Liver (tissue), 9 donors: ENCODE results near the gene MUC13. TPM values are rescaled to one million over a fixed set of nuclear protein-coding genes. Genes with fewer than 3 reads are reported as not detected.

Experiments used
- DNase-seq: peaks from one replicate; pipeline ENCODE4 v3.0.0-alpha.2; 2017; ENCODE audit warnings: low spot score
- H3K27ac ChIP-seq, 2 donors: one replicate each; pipeline ENCODE4 v1.7.0; 2013; ENCODE audit warnings: inconsistent platforms in 2 of 2, low read length in 2 of 2, control low read depth in 1 of 2, low read depth in 1 of 2, mild to moderate bottlenecking in 1 of 2
- H3K27me3 ChIP-seq, 4 donors: one replicate each; pipeline versions ENCODE4 v1.6.1 to v1.7.0; 2013; ENCODE audit warnings: low read length in 3 of 4, inconsistent platforms in 1 of 4, mild to moderate bottlenecking in 1 of 4, moderate library complexity in 1 of 4; ENCODE audit not compliant: control insufficient read depth in 4 of 4, insufficient read depth in 4 of 4
- H3K36me3 ChIP-seq, 4 donors: one replicate each; pipeline versions ENCODE4 v1.6.1 to v1.7.0; 2013; ENCODE audit warnings: low read length in 3 of 4, mild to moderate bottlenecking in 3 of 4, low read depth in 1 of 4, moderate library complexity in 1 of 4; ENCODE audit not compliant: control insufficient read depth in 4 of 4, insufficient read depth in 3 of 4
- H3K4me1 ChIP-seq, 4 donors: one replicate each; pipeline versions ENCODE4 v1.6.1 to v1.7.0; 2013; ENCODE audit warnings: low read length in 3 of 4, mild to moderate bottlenecking in 3 of 4, moderate library complexity in 1 of 4; ENCODE audit not compliant: control insufficient read depth in 4 of 4, insufficient read depth in 4 of 4
- H3K4me3 ChIP-seq, 3 donors: one replicate each; pipeline versions ENCODE4 v1.6.1 to v1.7.0; 2013; ENCODE audit warnings: low read length in 3 of 3, control low read depth in 1 of 3, low read depth in 1 of 3, mild to moderate bottlenecking in 1 of 3
- H3K9ac ChIP-seq, 2 donors: one replicate each; pipeline ENCODE4 v1.7.0; 2013; ENCODE audit warnings: low read length in 2 of 2, mild to moderate bottlenecking in 2 of 2, moderate library complexity in 2 of 2, control low read depth in 1 of 2, low read depth in 1 of 2
- H3K9me3 ChIP-seq, 4 donors: one replicate each; pipeline versions ENCODE4 v1.6.1 to v1.7.0; 2013; ENCODE audit warnings: low read length in 3 of 4; ENCODE audit not compliant: control insufficient read depth in 4 of 4
- EGR1 ChIP-seq, 2 donors: IDR thresholded peaks; 2 replicates each; pipeline ENCODE4 v1.6.1; 2016 to 2018; ENCODE audit warnings: antibody characterized with exemption in 2 of 2, low read depth in 2 of 2
- FOXA1 ChIP-seq: IDR thresholded peaks from 2 replicates; pipeline ENCODE4 v1.6.1; 2016; ENCODE audit warnings: antibody characterized with exemption
- FOXA2 ChIP-seq: IDR thresholded peaks from 2 replicates; pipeline ENCODE4 v1.6.1; 2016; ENCODE audit warnings: antibody characterized with exemption
- GABPA ChIP-seq, 2 donors: IDR thresholded peaks in 1 of 2; conservative IDR thresholded peaks in 1 of 2; 2 replicates each; pipeline ENCODE4 v1.6.1; 2016; ENCODE audit warnings: antibody characterized with exemption in 2 of 2, mild to moderate bottlenecking in 1 of 2, moderate library complexity in 1 of 2
- HNF4A ChIP-seq, 2 donors: conservative IDR thresholded peaks; 2 replicates each; pipeline ENCODE4 v1.6.1; 2016; ENCODE audit warnings: antibody characterized with exemption in 2 of 2, mild to moderate bottlenecking in 2 of 2
- HNF4G ChIP-seq: IDR thresholded peaks from 2 replicates; pipeline ENCODE4 v1.6.1; 2016; ENCODE audit warnings: antibody characterized with exemption
- NR2F2 ChIP-seq: IDR thresholded peaks from 2 replicates; pipeline ENCODE4 v1.6.1; 2016; ENCODE audit warnings: antibody characterized with exemption
- RAD21 ChIP-seq, 2 donors: IDR thresholded peaks; 2 replicates each; pipeline ENCODE4 v1.6.1; 2016; ENCODE audit warnings: antibody characterized with exemption in 2 of 2, mild to moderate bottlenecking in 2 of 2
- RXRA ChIP-seq, 2 donors: IDR thresholded peaks; 2 replicates each; pipeline ENCODE4 v1.6.1; 2017 to 2018; ENCODE audit warnings: antibody characterized with exemption in 2 of 2, mild to moderate bottlenecking in 1 of 2
- SP1 ChIP-seq: IDR thresholded peaks from 2 replicates; pipeline ENCODE4 v1.6.1; 2018; ENCODE audit warnings: antibody characterized with exemption, mild to moderate bottlenecking
- TAF1 ChIP-seq: conservative IDR thresholded peaks from 2 replicates; pipeline ENCODE4 v1.6.1; 2016; ENCODE audit warnings: antibody characterized with exemption, mild to moderate bottlenecking
- YY1 ChIP-seq: IDR thresholded peaks from 2 replicates; pipeline ENCODE4 v1.6.1; 2016; ENCODE audit warnings: antibody characterized with exemption, mild to moderate bottlenecking
- WGBS: extraction: QIAGEN DNeasy Blood & Tissue Kit; methylation state at CpG from one replicate; pipeline ENCODE4 v1.1.7; 2013; 5-methylcytosine and 5-hydroxymethylcytosine counted together
- polyA plus RNA-seq, 2 donors: library from polyadenylated mRNA; stranded (reverse) in 1 of 2; unstranded in 1 of 2; fragments of 200-250 nt in 1 of 2; fragments of >200 nt in 1 of 2; fragmentation: Nextera tagmentation in 1 of 2; extraction: Ambion mirVana in 1 of 2; gene quantifications; one replicate each; pipeline versions ENCODE4 v1.2.1 to v1.2.3, GENCODE V29; 2013 to 2015
- total RNA-seq, 2 donors: library from RNA; depleted of rRNA; stranded (reverse); fragments of >200 nt; gene quantifications; one replicate each; pipeline ENCODE4 v1.2.3, GENCODE V29; 2014
- TF ChIP-seq, protein P1 (sequence below): fragments of 150-350 bp; IDR thresholded peaks from 2 replicates; pipeline ENCODE4 v1.5.1; 2017; ENCODE audit warnings: improper control_type of control experiment, low read depth, low read length; ENCODE audit not compliant: missing input control
- TF ChIP-seq, protein P2 (sequence below): IDR thresholded peaks from 2 replicates; pipeline ENCODE4 v1.6.1; 2016; ENCODE audit warnings: antibody characterized with exemption, mild to moderate bottlenecking
- TF ChIP-seq, protein P3 (sequence below): IDR thresholded peaks from 2 replicates; pipeline ENCODE4 v1.6.1; 2016; ENCODE audit warnings: antibody characterized with exemption
- TF ChIP-seq, protein P4 (sequence below): IDR thresholded peaks from 2 replicates; pipeline ENCODE4 v1.6.1; 2016; ENCODE audit warnings: antibody characterized with exemption
- donor health status: healthy.
- donor health status: healthy.
- donor health status: healthy.
- donor health status: healthy.
- donor health status: healthy.

MUC13 gene
- total and polyA plus RNA-seq, 4 donors = under 0.01 to 0.45 TPM; not detected in 2

DNA sequence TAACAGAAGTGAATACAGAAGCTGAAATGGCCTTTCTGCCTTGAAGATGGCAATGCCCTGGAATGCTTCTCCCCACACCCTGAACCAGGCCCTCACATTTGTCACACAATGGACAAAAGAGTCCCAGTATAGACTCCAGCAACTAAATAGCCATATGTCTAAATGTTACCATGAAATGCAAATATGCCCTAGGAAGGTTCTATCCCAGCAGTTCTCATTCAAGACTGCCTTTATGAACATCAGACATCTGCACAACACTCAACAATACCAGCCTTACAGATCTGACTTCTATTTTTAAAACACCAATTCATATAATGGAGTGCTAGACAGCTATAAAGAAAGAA, 55.2 kb downstream of the MUC13 start:
- peaks cover 6 to 21% (median 15%) of the 10 kb centered on the region in 4 donors for H3K4me1 ChIP-seq
- H3K9me3 ChIP-seq = no peaks in the 10 kb centered on the region
- H3K27ac ChIP-seq = peak overlapping the region; percentile 64 to 95
- no peaks in the 10 kb centered on the region for H3K36me3 ChIP-seq
- H3K4me3 ChIP-seq = no peak overlapping the region
- H3K27me3 ChIP-seq = no peaks in the 10 kb centered on the region
- no peak for TF ChIP-seq FOXA1
- TF ChIP-seq RAD21 (IDR thresholded peaks at IDR 0.05) = no peak
- no peak for TF ChIP-seq RXRA (IDR thresholded peaks at IDR 0.05)
- TF ChIP-seq, protein P1, sequence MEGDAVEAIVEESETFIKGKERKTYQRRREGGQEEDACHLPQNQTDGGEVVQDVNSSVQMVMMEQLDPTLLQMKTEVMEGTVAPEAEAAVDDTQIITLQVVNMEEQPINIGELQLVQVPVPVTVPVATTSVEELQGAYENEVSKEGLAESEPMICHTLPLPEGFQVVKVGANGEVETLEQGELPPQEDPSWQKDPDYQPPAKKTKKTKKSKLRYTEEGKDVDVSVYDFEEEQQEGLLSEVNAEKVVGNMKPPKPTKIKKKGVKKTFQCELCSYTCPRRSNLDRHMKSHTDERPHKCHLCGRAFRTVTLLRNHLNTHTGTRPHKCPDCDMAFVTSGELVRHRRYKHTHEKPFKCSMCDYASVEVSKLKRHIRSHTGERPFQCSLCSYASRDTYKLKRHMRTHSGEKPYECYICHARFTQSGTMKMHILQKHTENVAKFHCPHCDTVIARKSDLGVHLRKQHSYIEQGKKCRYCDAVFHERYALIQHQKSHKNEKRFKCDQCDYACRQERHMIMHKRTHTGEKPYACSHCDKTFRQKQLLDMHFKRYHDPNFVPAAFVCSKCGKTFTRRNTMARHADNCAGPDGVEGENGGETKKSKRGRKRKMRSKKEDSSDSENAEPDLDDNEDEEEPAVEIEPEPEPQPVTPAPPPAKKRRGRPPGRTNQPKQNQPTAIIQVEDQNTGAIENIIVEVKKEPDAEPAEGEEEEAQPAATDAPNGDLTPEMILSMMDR = no peak
- TF ChIP-seq, protein P2, sequence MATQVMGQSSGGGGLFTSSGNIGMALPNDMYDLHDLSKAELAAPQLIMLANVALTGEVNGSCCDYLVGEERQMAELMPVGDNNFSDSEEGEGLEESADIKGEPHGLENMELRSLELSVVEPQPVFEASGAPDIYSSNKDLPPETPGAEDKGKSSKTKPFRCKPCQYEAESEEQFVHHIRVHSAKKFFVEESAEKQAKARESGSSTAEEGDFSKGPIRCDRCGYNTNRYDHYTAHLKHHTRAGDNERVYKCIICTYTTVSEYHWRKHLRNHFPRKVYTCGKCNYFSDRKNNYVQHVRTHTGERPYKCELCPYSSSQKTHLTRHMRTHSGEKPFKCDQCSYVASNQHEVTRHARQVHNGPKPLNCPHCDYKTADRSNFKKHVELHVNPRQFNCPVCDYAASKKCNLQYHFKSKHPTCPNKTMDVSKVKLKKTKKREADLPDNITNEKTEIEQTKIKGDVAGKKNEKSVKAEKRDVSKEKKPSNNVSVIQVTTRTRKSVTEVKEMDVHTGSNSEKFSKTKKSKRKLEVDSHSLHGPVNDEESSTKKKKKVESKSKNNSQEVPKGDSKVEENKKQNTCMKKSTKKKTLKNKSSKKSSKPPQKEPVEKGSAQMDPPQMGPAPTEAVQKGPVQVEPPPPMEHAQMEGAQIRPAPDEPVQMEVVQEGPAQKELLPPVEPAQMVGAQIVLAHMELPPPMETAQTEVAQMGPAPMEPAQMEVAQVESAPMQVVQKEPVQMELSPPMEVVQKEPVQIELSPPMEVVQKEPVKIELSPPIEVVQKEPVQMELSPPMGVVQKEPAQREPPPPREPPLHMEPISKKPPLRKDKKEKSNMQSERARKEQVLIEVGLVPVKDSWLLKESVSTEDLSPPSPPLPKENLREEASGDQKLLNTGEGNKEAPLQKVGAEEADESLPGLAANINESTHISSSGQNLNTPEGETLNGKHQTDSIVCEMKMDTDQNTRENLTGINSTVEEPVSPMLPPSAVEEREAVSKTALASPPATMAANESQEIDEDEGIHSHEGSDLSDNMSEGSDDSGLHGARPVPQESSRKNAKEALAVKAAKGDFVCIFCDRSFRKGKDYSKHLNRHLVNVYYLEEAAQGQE = no peak
- TF ChIP-seq SP1 = no peak
- DNase-seq = no peak
- peak overlapping the region in 1 of 2 donors; percentile 29 for H3K9ac ChIP-seq

DNA sequence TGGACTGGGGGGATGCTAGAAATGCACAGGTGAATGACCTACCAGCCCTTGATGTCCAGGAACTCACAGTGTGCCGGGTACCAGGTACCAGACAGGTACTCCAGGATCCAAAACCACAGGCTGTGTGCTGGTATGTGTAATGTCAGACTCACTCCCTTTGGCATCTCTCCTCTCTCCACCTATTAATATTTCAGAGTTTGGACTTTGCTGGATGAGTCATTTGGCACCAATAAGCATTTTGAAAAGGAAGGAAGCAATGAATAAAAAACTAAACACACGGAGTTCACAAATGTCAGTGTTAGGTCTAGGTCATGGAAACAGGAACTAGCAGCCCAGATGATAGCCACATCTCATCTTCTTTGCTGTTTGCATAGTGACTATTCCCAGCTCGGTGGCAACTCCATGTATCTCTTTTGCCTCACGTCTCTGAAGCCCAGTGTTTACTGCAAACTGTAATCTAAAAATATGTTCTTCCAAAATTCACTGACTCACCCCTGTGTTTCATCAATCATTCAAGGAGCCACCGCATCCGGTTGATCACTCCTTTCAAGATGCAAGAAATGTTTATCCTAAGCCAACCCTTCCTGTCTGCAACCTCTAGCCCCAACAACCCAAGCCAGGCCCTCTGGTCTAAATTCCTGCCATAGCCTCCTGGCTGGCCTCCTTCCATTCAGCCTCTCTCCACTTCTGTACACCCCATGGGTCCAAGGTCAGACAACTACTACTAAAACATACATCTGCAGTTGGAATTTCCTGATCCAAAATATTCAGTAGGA, 55.8 kb downstream of the MUC13 start:
- no peak for DNase-seq
- WGBS = 17% methylated on average over 6 of the region's 6 CpGs
- Histone ChIP-seq H3K4me3 (no peak overlapping the region), H3K27me3 (no peaks in the 10 kb centered on the region), H3K9ac (peak overlapping the region in 1 of 2 donors; percentile 47), H3K27ac (peak overlapping the region; percentile 64 to 95), H3K36me3 (no peaks in the 10 kb centered on the region), H3K9me3 (no peaks in the 10 kb centered on the region), H3K4me1 (peaks cover 6 to 21% (median 15%) of the 10 kb centered on the region in 4 donors)
- TF ChIP-seq, protein P1 = no peak
- TF ChIP-seq SP1 = peak; percentile 82
- TF ChIP-seq, protein P2 = peak; percentile 62
- TF ChIP-seq, protein P3, sequence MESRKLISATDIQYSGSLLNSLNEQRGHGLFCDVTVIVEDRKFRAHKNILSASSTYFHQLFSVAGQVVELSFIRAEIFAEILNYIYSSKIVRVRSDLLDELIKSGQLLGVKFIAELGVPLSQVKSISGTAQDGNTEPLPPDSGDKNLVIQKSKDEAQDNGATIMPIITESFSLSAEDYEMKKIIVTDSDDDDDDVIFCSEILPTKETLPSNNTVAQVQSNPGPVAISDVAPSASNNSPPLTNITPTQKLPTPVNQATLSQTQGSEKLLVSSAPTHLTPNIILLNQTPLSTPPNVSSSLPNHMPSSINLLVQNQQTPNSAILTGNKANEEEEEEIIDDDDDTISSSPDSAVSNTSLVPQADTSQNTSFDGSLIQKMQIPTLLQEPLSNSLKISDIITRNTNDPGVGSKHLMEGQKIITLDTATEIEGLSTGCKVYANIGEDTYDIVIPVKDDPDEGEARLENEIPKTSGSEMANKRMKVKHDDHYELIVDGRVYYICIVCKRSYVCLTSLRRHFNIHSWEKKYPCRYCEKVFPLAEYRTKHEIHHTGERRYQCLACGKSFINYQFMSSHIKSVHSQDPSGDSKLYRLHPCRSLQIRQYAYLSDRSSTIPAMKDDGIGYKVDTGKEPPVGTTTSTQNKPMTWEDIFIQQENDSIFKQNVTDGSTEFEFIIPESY = peak; percentile 55
- peak; percentile 58 for TF ChIP-seq YY1
- TF ChIP-seq, protein P4, sequence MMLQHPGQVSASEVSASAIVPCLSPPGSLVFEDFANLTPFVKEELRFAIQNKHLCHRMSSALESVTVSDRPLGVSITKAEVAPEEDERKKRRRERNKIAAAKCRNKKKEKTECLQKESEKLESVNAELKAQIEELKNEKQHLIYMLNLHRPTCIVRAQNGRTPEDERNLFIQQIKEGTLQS = peak; percentile 94
- TF ChIP-seq HNF4G = peak; percentile 71
- TF ChIP-seq GABPA (IDR thresholded peaks at IDR 0.05 in 1 of 2, conservative IDR thresholded peaks at IDR 0.05 in 1 of 2) = peak; percentile 59 to 87
- TF ChIP-seq TAF1 = no peak
- peak; percentile 87 to 90 for TF ChIP-seq HNF4A (conservative IDR thresholded peaks at IDR 0.05)
- TF ChIP-seq FOXA2 = peak; percentile 74
- peak; percentile 79 to 95 for TF ChIP-seq EGR1 (IDR thresholded peaks at IDR 0.05; ENCODE audit: low read depth in 2 of 2)
- peak; percentile 56 to 89 for TF ChIP-seq RXRA (IDR thresholded peaks at IDR 0.05)
- TF ChIP-seq NR2F2 = peak; percentile 99
- TF ChIP-seq RAD21 (IDR thresholded peaks at IDR 0.05) = peak; percentile 53 to 62
- TF ChIP-seq FOXA1 = no peak
